ENCODE data around the gene GALNT16.
"Not testable (repeated sequence)": the region's sequence is repeated elsewhere in the genome, so short reads cannot be mapped to it uniquely, and the experiment has no call there.

GALNT16 gene

GRCh38 chr14:69364378-69364777 is 104.4 kb downstream of the GALNT16 start:
- DNase-seq: no peak

DNA sequence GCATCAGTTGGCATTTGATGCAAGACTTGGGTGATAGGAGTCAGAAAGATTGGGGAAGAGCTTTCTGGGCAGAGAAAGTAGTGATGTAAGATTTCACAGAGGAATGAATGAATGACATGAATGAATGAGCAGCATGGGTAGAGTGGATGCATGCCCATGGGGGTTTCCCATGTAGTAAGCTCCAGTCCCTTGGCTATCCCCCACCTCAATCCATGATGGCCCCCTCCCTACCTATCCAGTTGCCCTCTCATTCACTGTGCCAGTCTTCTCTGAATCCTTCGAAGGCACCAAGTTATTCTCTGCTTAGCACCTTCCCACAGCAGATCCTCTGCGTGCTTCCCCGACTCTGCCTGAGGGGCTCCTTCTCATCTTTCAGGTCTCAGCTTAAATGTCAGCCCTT is 106.1 kb downstream of the GALNT16 start:
- no peak for DNase-seq

GRCh38 chr14:69366761-69367160 is 106.8 kb downstream of the GALNT16 start:
- DNase-seq: no peak

- DNase-seq: no peak
Observed at GRCh38 chr14:69368381-69368780, 108.4 kb downstream of the GALNT16 start.

- no peak for DNase-seq
Observed at GRCh38 chr14:69370061-69370460, 110.1 kb downstream of the GALNT16 start.

GRCh38 chr14:69372146-69372545 is 112.2 kb downstream of the GALNT16 start:
- no peak for DNase-seq

DNA sequence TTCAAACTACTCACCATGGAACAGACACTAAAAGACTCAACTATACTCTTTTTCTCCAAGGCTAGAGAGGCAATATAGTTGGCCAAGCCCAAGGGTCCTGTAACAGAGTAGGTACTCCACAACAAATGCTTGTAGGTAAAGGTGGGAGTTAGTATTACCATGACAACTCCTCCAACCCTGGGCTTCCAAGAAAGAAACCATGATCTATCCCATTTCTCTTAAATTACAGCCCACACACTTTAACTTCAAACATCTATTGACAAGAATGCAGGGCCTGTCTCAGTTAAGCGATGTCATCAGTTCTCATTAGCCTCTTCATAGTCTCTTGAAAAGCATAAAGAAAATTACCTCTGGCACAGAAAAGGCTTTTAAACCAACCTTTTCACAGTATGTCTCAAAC is 113.1 kb downstream of the GALNT16 start:
- no peak for DNase-seq

GRCh38 chr14:69374235-69374634 is 114.3 kb downstream of the GALNT16 start:
- no peak for DNase-seq

GRCh38 chr14:69375182-69375581 is 115.2 kb downstream of the GALNT16 start:
- DNase-seq: no peak

DNA sequence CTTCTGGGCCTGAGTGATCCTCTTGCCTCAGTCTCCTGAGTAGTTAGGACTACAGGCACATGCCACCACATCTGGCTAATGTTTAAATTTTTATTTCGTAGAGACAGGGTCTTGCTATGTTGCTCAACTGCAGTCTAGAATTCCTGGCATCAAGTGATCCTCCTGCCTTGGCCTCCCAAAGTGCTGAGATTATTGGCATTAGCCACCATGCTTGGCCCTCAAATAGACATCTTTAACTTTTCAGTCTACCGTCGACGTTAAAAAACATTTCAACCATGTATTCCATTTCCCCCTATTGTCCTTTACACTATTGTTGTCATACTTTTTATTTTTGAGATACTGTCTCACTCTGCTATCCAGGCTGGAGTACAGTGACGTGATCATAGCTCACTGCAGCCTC is 115.8 kb downstream of the GALNT16 start:
- no peak for DNase-seq

DNA sequence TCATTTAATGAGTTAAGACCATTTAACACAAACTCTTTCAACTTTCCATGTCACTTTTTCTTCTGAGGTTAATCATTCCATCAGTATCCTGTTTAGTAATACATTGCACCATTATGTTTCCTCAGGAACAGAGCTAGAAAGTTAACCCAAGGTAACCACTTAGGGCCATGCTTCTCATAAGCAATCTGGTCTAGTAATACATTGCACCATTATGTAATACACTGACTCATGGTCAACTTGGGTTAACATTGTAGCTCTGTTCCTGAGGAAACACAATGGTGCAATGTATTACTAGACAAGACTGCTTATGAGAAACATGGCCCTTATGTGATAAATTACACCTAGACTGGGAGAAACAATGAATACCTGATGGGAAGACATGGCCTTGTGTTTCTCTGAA is 116.5 kb downstream of the GALNT16 start:
- no peak for DNase-seq

DNA sequence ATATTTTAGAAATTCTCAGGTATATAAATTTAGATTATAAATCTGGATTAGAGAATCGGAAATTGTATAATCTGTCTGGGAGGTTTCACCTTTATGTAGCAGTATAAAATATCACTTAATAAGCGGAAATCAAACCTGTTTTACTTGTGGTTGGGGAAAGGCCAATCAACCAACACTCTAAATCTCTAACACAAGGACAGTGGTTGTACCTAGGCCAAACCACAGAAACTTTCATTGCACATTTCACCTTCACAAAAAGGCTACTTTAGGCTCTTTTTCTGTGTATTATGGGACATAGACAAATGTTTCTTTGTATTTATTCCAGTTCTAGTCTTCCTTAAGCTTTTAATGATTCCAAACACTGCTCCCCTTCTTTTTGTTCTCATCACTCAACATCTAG is 118.3 kb downstream of the GALNT16 start:
- DNase-seq: no peak

- no peak for DNase-seq
Observed at GRCh38 chr14:69387311-69387710, 127.4 kb downstream of the GALNT16 start.

GRCh38 chr14:69391400-69391799 is 131.4 kb downstream of the GALNT16 start:
- DNase-seq: not testable (repeated sequence)

DNA sequence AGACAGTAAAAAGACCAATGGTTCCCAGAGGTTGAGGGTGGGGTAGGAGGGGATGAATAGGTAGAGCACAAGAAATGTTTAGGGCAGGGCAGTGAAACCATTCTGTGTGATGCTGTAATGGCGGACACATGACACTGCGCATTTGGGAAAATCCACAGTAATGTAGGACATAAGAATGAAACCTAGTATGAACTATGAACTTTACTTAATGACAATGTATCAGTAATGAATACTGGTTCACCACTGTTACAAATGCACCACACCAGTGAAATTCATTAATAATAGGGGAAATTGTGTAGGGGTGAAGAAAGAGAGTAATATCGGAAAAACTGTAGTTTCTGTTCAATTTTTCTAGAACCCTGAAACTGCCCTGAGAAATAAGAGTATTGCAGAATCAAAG is 132.5 kb downstream of the GALNT16 start:
- DNase-seq: no peak

GRCh38 chr14:69395929-69396328 is 136.0 kb downstream of the GALNT16 start:
- DNase-seq: no peak

GRCh38 chr14:69398053-69398817 is 138.3 kb downstream of the GALNT16 start, which contains the start of the genes ERH and SLC39A9:
TSS of gene ERH (minus strand) at chr14:69398299. CDS start at chr14:69398233, 66 bp downstream.
TSS of gene SLC39A9 (plus strand) at chr14:69398692. CDS start at chr14:69399370, 678 bp downstream.
- DNase-seq: peak; percentile 54 to 97 (median 88)

GRCh38 chr14:69398818-69399210 is 138.9 kb downstream of the GALNT16 start:
- DNase-seq: no peak

DNA sequence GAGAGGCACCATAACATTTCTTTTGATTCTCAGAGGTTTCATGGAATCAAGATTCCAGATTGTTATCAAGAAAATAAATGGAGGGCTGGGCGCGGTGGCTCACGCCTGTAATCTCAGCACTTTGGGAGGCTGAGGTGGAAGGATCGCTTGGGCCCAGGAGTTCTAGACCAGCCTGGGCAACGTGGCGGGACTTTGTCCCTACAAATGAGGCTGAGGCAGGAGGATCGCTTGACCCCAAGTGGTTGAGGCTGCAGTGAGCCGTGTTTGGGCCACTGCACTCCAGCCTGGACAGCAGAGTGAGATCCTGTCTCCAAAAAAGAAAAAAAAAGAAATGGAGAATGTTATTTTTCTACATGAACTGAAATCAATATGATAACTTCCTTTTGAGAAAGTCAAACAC is 139.8 kb downstream of the GALNT16 start:
- DNase-seq: no peak

DNA sequence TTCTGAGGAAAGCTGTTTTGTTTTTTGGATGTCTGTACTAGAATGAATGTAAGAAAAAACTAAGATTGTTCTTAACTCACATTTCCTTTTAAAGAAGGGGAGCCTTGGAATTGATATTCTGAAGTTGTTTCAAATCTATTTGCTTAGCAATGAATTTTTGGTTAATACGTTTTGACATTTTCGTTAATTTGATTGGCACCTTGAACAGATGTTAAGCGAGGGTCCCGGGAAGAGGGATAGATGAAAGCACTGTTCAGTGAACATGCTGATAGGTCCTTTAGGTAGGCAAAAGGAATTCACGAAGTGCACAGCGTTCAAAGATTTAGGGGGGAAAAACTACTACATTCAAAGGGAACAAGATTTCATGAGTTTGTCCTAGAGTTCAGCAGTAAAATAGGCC is 140.2 kb downstream of the GALNT16 start:
- DNase-seq: no peak

DNA sequence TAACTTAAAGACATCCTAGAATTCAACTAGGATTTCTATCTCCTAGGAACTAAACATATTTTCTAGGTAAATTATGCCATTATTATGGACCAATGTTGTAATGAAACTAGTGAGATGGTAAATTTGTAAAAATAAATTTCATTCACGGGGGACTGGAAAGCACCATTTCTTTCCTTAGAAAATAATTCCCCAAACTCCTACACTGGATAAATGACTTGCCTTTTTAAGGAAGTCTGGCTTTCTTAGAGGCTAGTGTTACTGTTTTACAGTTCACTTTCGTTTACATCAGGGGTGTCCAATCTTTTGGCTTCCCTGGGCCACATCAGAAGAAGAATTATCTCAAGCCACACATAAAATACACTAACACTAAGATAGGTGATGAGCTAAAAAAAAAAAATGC is 141.9 kb downstream of the GALNT16 start:
- DNase-seq: no peak

DNA sequence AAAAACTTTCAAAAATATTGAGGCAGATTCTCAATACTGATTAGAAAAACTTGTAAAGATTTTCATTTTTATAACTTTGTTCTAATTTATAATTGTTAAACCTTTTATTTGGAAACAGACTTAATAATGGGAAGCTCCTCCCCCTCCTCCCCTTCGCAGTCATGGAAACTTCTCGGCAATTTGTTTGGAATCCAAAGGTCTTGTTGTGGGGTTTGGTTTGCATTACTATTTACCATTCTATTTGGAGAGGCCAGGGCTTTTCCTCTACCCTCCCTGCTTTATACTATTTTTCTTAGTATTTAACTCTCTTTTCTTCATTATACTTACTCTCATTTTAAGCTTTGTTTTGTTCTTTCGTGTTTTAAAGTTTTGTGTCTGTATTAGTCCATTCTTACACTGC is 144.5 kb downstream of the GALNT16 start:
- no peak for DNase-seq

GRCh38 chr14:69404883-69405282 is 144.9 kb downstream of the GALNT16 start:
- DNase-seq: no peak

DNA sequence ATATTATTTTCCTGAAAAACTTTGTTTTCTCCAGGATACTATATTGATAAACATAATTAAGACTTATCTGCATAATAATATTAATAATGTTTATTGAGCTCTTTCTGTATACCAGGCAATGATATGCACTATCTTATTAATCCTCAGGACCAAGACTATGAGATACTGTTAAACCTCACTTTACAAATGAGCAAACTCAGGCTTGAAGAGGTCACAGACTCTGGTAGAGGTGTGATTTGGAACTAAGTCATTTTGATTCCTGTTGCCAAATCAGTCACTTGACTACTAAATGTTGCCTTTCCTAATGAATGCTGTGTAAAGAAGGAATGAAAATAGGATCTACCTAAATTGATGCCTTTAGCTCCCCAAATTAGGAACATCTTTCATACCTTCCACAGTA is 145.8 kb downstream of the GALNT16 start:
- no peak for DNase-seq
